T-helper 1 cell (primary cell): ENCODE measurements around the gene LRRC61.
"Not testable (repeated sequence)": the region's sequence is repeated elsewhere in the genome, so short reads cannot be mapped to it uniquely, and the experiment has no call there.

Experiments
- DNase-seq, 5 donors: peaks; one replicate each; pipeline ENCODE4 v3.0.0-alpha.2; 2012 to 2020

LRRC61 gene

DNA sequence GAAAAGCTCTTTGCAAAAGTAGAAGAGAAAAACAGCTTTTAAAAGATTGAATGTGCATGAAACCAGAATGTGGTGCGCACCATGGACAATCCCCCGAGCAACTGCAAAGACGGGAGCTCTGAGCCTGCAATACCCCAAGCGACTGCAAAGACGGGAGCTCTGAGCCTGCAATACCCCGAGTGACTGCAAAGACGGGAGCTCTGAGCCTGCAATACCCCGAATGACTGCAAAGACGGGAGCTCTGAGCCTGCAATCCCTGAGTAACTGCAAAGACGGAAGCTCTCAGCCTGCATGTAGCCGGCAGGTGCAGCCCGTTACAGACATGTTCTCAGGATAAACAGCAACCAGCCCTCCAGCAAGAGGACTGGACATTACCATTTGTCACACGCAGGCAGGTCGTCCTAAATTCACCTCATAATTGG, 62.2 kb downstream of the LRRC61 start:
- no peak for DNase-seq

DNA sequence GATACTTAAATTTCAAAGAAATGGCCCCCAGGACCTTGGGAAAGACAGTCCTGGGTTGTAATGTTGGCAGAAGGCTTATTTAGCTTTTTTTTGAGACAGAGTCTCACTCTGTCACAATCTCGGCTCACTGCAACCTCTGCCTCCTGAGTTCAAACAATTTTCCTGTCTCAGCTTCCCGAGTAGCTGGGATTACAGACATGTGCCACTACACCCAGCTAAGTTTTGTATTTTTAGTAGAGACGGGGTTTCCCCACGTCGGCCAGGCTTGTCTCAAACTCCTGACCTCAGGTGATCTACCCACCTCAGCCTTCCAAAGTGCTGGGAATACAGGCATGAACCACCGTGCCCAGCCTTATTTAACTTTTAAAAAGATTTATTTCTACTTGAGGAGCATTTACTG, 62.7 kb downstream of the LRRC61 start:
- DNase-seq = not testable (repeated sequence)
